Measurements from ENCODE around the gene INO80. TPM values are rescaled to one million over a fixed set of nuclear protein-coding genes. Genes with fewer than 3 reads are reported as not detected.
"Not testable (repeated sequence)": the region's sequence is repeated elsewhere in the genome, so short reads cannot be mapped to it uniquely, and the experiment has no call there.

INO80 gene
- total RNA-seq, 6 donors from 2014 or later: 22.8 to 92.2 (median 43.9) TPM

DNA sequence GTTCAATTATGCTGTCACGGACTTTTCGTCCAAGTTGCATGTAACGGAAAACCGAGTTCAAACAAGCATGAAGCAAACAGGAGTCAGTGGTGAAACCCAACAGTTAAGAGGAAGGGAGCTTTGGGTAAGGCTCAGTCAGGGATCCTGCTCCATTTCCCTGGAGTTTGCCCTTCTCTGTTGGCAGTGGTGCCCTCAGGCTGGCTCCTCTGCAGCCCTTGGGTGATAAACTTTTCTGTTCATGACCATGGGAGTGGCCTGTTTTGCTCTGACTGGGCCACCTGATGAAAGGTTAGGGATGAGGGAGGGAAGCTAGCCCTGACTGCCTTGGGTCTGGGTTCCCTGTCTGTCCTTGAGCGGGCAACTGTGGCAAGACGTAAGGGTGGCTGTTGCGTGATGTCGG is 146.7 kb downstream of the INO80 start:
- no peak for TF ChIP-seq POLR2A (IDR thresholded peaks at IDR 0.05)
- no peak for TF ChIP-seq EP300 (IDR thresholded peaks at IDR 0.05)
- TF ChIP-seq, protein P1, sequence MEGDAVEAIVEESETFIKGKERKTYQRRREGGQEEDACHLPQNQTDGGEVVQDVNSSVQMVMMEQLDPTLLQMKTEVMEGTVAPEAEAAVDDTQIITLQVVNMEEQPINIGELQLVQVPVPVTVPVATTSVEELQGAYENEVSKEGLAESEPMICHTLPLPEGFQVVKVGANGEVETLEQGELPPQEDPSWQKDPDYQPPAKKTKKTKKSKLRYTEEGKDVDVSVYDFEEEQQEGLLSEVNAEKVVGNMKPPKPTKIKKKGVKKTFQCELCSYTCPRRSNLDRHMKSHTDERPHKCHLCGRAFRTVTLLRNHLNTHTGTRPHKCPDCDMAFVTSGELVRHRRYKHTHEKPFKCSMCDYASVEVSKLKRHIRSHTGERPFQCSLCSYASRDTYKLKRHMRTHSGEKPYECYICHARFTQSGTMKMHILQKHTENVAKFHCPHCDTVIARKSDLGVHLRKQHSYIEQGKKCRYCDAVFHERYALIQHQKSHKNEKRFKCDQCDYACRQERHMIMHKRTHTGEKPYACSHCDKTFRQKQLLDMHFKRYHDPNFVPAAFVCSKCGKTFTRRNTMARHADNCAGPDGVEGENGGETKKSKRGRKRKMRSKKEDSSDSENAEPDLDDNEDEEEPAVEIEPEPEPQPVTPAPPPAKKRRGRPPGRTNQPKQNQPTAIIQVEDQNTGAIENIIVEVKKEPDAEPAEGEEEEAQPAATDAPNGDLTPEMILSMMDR (IDR thresholded peaks at IDR 0.05): no peak
- TF ChIP-seq POLR2AphosphoS5 (IDR thresholded peaks at IDR 0.05): no peak
- Histone ChIP-seq H3K4me1 (peaks cover 3 to 15% (median 10%) of the 10 kb centered on the region in 4 donors), H3K9me3 (no peaks in the 10 kb centered on the region), H3K36me3 (no peaks in the 10 kb centered on the region), H3K4me3 (no peak overlapping the region), H3K27me3 (no peaks in the 10 kb centered on the region), H3K27ac (no peak overlapping the region)
- 92 to 96% methylated on average over 8 of the region's 8 CpGs for WGBS, 2 donors
- no peak for ATAC-seq (ENCODE audit: low FRiP score in 2 of 2)
- no peak for DNase-seq

DNA sequence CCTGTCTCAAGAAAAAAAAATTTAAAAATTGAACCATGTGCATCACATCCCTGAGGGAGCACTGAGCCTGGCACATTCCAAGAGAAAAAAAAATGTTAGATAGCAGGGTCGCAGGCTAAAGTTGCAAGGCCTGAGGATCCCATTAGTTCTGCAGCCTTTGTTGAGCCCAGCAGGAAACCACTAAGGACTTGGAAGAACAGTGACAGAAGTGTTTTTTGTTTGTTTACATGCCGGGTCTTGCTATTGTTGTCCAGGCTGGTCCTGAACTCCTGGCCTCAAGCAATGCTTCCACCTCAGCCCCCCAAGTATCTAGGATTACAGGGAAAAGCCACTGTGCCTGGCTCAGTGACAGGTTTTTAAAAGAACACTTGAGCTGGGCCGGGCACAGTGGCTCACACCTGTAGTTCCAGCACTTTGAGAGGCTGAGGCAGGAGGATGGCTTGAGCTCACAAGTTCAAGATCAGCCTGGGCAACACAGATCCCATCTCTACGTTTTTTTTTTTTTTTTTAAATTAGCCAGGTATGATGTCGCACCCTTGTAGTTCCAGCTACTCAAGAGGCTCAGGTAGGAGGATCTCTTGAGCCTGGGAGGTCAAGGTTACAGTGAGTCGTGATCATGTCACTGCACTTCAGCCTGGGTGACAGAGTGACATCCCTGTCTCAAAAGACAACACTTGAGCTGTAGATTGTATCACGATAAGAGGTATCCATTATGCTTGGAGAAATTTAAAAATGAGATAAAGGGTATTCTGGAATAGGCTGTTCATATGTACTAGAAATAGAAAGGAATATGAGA is 147.6 kb downstream of the INO80 start:
- 63 to 69% methylated on average over 7 of the region's 7 CpGs for WGBS, 2 donors
- Histone ChIP-seq H3K27me3 (no peaks in the 10 kb centered on the region), H3K9me3 (no peaks in the 10 kb centered on the region), H3K4me3 (no peak overlapping the region), H3K27ac (no peak overlapping the region), H3K36me3 (no peaks in the 10 kb centered on the region), H3K4me1 (peaks cover 3 to 15% (median 10%) of the 10 kb centered on the region in 4 donors)
- TF ChIP-seq POLR2AphosphoS5 (IDR thresholded peaks at IDR 0.05): no peak
- TF ChIP-seq, protein P1 (IDR thresholded peaks at IDR 0.05): no peak
- TF ChIP-seq EP300 (IDR thresholded peaks at IDR 0.05): no peak
- TF ChIP-seq POLR2A (IDR thresholded peaks at IDR 0.05): no peak
- ATAC-seq (ENCODE audit: low FRiP score in 2 of 2) (no peak), DNase-seq (no peak)

DNA sequence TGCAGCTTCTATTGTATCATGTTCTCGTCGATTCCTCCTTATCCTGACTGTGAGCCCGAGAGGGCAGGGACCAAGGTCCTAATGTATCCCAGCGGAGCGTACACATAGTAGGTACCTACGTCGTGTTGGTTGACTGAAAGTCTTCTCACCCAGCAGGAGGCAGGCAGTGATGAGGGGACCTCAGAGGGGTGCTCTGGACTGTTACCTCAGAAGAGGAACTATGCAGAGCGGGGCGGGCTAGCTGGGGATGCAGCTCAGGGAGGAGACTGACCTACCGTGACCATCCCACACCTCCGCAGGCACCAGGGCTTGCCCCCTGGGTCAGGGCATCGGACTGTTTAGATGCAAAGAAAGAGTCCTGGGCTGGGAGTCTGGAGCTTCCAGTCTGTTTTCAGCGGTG is 151.4 kb downstream of the INO80 start:
- Histone ChIP-seq H3K36me3 (no peaks in the 10 kb centered on the region), H3K9me3 (no peaks in the 10 kb centered on the region), H3K27ac (no peak overlapping the region), H3K4me3 (no peak overlapping the region), H3K4me1 (peaks cover 11 to 21% (median 15%) of the 10 kb centered on the region in 4 donors), H3K27me3 (no peaks in the 10 kb centered on the region)
- DNase-seq (no peak), ATAC-seq (ENCODE audit: low FRiP score in 2 of 2) (no peak)
- 81 to 89% methylated on average over 10 to 13 of the region's 13 CpGs for WGBS, 2 donors
- TF ChIP-seq POLR2A (IDR thresholded peaks at IDR 0.05) (no peak), POLR2AphosphoS5 (IDR thresholded peaks at IDR 0.05) (no peak), EP300 (IDR thresholded peaks at IDR 0.05) (no peak)
- TF ChIP-seq, protein P1 (IDR thresholded peaks at IDR 0.05): no peak

DNA sequence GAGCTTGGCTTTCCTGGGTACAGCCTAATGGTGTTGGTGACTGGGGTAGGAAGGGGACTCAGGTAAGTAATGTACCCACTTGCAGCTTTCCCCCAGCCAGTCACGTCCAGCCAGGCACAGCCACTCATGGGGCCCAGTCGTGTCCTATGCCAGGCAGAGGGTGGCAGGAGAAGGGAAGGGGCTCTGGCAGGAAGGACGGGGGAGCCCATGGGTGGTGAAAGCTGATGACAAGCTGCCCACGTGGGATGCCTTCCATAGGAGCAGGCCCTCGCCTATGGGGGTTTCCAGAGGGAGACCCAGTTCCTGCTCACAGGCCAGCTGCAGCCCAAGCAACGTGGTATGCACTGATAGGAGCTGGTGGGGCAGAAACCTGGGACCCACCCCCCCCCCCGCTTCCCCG is 152.1 kb downstream of the INO80 start:
- ATAC-seq (ENCODE audit: low FRiP score in 2 of 2): no peak
- Histone ChIP-seq H3K4me3 (no peak overlapping the region), H3K4me1 (peaks cover 11 to 21% (median 15%) of the 10 kb centered on the region in 4 donors), H3K36me3 (no peaks in the 10 kb centered on the region), H3K9me3 (no peaks in the 10 kb centered on the region), H3K27ac (no peak overlapping the region), H3K27me3 (no peaks in the 10 kb centered on the region)
- 90 to 96% methylated on average over 5 to 8 of the region's 8 CpGs for WGBS, 2 donors
- no peak for DNase-seq
- no peak for TF ChIP-seq EP300 (IDR thresholded peaks at IDR 0.05)
- TF ChIP-seq POLR2A (IDR thresholded peaks at IDR 0.05): no peak
- no peak for TF ChIP-seq POLR2AphosphoS5 (IDR thresholded peaks at IDR 0.05)
- TF ChIP-seq, protein P1 (IDR thresholded peaks at IDR 0.05): no peak

DNA sequence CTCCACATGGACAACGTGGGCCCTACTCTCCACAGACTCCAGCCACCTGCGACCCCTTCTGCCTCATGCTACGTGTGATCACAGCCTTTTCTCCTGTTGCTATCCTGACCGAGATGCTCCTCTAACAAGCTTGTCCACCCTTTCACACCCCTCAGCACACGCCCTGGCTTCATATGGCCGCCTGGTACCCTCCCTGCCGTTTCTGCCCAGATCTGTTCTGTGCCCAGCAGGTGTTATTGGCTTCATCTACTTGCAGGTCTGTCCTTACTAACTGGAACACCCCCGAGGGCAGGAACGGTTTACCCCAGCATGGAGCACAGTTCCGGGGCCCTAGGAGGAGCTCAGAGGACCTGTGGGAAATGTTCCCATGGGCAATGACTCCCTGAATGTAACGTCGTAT is 152.9 kb downstream of the INO80 start:
- TF ChIP-seq POLR2A (IDR thresholded peaks at IDR 0.05) (no peak), EP300 (IDR thresholded peaks at IDR 0.05) (no peak), POLR2AphosphoS5 (IDR thresholded peaks at IDR 0.05) (no peak)
- TF ChIP-seq, protein P1 (IDR thresholded peaks at IDR 0.05): no peak
- no peaks in the 10 kb centered on the region for H3K36me3 ChIP-seq
- no peaks in the 10 kb centered on the region for H3K27me3 ChIP-seq
- 89 to 93% methylated on average over 12 of the region's 12 CpGs for WGBS, 2 donors
- ATAC-seq (ENCODE audit: low FRiP score in 2 of 2) (no peak), DNase-seq (no peak)
- H3K4me3 ChIP-seq: no peak overlapping the region
- no peak overlapping the region for H3K27ac ChIP-seq
- H3K9me3 ChIP-seq: no peaks in the 10 kb centered on the region
- peaks cover 11 to 21% (median 15%) of the 10 kb centered on the region in 4 donors for H3K4me1 ChIP-seq

DNA sequence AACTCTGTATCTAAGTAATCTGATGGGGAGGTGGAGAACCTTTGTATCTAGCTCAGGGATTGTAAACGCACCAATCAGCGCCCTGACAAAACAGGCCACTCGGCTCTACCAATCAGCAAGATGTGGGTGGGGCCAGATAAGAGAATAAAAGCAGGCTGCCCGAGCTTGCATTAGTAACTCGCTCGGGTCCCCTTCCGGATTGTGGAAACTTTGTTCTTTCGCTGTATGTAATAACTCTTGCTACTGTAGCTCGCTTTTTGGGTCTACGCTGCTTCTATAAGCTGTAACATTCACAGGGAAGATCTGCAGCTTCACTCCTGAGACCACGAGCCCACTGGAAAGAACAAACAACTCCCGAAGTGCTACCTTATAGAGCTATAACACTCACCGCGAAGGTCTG is 153.8 kb downstream of the INO80 start:
- not testable (repeated sequence) for H3K9me3 ChIP-seq; H3K36me3 ChIP-seq; DNase-seq; H3K27me3 ChIP-seq; ATAC-seq (ENCODE audit: low FRiP score in 2 of 2); H3K4me3 ChIP-seq; H3K27ac ChIP-seq
- peaks cover 11 to 25% (median 17%) of the 10 kb centered on the region in 4 donors for H3K4me1 ChIP-seq
- 93 to 98% methylated on average over 14 of the region's 14 CpGs for WGBS, 2 donors

DNA sequence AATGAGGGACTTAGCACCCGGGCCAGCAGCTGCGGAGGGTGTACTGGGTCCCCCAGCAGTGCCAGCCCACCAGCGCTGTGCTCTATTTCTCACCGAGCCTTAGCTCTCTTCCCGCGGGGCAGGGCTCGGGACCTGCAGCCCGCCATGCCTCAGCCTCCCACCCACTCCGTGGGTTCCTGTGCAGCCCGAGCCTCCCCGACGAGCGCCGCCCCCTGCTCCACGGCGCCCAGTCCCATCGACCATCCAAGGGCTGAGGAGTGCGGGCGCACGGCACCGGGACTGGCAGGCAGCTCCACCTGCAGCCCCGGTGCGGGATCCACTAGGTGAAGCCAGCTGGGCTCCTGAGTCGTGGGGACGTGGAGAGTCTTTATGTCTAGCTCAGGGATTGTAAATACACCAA is 154.3 kb downstream of the INO80 start:
- 94% methylated on average over 21 of the region's 25 CpGs; no CpG with 5 or more reads in 1 of the 2 donors for WGBS, 2 donors
- H3K27ac ChIP-seq; H3K27me3 ChIP-seq; H3K36me3 ChIP-seq; ATAC-seq (ENCODE audit: low FRiP score in 2 of 2); H3K4me3 ChIP-seq; H3K9me3 ChIP-seq: not testable (repeated sequence)
- H3K4me1 ChIP-seq: peaks cover 11 to 28% (median 17%) of the 10 kb centered on the region in 4 donors
- DNase-seq: peak in 1 of 2 donors; percentile 68

Measured in upper lobe of left lung (tissue), 6 donors.